GM12801 (cell line): ENCODE data around the gene QSOX2.

Experiments used
- TF ChIP-seq, protein P1 (sequence below): IDR thresholded peaks from one replicate; pipeline ENCODE4 v1.5.1; 2011; ENCODE audit warnings: control low read depth; ENCODE audit not compliant: insufficient read length; ENCODE audit errors: extremely low read depth

Gene QSOX2

GRCh38 chr9:136208675-136209074 lies 36.9 kb downstream of the QSOX2 start:
- TF ChIP-seq, protein P1, sequence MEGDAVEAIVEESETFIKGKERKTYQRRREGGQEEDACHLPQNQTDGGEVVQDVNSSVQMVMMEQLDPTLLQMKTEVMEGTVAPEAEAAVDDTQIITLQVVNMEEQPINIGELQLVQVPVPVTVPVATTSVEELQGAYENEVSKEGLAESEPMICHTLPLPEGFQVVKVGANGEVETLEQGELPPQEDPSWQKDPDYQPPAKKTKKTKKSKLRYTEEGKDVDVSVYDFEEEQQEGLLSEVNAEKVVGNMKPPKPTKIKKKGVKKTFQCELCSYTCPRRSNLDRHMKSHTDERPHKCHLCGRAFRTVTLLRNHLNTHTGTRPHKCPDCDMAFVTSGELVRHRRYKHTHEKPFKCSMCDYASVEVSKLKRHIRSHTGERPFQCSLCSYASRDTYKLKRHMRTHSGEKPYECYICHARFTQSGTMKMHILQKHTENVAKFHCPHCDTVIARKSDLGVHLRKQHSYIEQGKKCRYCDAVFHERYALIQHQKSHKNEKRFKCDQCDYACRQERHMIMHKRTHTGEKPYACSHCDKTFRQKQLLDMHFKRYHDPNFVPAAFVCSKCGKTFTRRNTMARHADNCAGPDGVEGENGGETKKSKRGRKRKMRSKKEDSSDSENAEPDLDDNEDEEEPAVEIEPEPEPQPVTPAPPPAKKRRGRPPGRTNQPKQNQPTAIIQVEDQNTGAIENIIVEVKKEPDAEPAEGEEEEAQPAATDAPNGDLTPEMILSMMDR, result no peak

DNA sequence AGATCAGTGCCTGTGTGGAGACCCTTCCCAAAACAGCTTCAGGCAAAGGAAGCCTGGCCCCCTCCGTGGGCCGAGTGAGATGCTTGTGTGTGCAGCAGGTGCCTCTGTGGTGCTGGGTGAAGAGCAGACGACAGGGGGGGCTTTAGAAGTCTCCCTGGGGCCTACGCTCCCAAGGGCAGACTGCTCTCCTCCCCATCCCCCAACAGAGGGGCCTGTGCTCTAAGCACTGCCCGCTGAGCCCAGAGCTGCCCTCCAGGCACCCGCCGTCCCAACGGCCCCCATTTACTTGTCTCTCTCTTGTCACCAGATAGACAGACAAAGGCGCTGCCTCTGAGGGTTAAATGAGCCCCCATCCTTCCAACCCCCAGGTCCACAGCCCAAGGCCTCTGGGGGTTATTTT lies 38.0 kb downstream of the QSOX2 start:
- TF ChIP-seq, protein P1, result no peak

DNA sequence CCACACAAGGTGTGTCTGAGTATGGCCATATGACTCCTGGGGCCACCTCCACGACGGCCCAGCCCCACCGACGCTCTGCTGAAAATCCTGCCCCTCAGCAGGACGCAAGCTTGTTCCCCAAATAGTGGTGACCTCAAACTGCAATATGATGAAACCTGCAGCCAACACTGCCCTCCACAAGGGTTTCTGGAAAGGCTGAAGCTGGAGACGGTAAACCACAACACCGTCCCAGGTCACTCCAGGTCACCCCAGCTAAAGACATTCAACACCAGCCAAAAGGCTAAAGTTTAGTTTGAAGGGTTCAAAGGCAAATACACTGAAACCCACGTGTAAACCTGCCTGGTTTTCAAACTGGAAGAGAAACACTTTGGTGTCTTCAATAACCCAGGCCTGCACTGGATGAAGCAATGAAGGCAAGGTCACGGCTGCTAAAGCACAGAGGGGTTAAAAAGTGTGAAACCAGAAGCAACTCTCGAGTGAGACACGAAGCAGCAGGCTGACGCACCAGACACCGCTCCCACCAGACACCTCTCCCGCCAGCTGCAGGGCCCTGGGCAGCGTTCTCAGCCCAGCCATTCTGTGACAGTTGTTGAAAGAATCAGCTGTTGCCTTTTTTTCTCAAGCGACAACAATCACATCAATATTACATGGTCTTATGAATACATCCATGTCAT lies 38.9 kb downstream of the QSOX2 start:
- TF ChIP-seq, protein P1, result no peak

GRCh38 chr9:136205707-136205992 lies 40.0 kb downstream of the QSOX2 start:
- TF ChIP-seq, protein P1, result no peak

- TF ChIP-seq, protein P1, result no peak
Measured at GRCh38 chr9:136204838-136205706, 40.5 kb downstream of the QSOX2 start, which contains the start of gene LHX3. TSS of gene LHX3 (minus strand) at chr9:136205128. CDS start at chr9:136205012, 116 bp downstream.

DNA sequence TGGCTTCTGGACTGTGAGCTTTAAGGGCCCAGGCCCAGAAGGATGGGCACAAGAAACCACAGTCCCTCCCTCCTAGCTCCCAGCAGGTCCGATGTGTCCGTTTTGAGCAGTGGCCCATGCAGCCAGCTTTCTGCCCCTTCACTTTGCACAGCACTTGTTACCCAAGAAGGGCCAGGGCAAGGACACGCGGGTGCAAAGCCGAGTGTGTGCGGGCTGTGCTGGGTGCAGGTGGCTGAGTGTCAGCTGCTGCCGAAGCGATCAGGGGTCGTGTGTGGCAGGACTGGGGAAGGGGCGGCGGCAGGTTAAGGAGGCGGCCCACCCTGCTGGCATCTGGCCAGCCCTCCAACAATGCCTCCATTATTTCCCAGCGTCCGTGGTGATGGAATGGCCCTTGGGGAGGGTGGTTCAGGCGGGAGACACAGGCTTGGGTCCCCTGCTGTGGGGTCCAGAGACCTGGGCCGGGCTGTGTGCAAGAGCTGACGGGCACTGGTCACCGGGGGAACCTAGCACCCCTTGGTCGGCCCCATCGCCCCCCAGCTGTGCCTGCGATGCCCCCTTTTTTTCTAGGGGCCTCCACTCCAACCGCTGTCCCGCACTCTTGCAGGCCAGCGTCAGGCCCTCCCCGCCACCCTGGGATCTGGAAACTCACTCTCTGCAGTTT lies 41.3 kb downstream of the QSOX2 start:
- TF ChIP-seq, protein P1, result no peak

DNA sequence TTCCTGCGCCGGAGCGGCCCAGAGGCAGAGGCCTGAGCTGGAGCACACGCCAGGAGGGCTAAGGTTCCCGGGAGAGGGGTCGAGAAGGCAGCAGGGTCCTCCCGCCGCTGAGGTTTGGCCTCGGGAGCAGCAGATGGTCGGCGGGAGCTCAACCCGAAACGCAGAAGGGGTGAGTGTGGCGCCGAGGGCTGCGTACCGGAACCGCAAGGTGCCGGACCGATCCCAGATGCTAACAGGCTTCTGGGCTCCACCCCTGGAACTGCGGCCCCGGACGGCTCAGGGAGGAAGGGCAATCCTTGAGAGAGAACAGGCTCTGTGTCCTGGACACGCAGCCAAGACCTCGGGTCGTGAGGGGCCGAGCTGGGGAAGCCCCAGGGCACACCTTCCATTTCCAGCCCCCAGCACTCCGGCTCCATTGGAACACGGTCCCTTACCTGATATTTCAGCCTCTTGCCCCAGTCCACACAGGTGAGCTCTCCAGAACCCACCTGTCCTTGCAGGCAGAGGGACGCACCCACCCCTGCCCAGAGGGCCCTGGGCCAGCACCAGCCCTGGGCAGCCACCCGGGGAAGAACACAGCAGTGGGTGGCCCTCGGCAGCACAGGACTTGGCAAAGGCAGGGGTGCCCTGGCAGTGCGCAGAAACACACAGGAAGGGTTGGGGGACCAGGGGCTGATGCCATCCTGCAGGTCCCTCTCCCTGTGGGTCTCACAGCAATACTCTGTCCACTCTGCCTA lies 42.0 kb downstream of the QSOX2 start:
- TF ChIP-seq, protein P1, result no peak
